GM21381 (cell line): Measurements from ENCODE around the gene JMJD7.

Source experiments
- ATAC-seq: cut with Tn5 transposase; IDR thresholded peaks from one replicate; pipeline ENCODE4 v1.9.1; 2021; ENCODE audit warnings: mild to moderate bottlenecking, moderate library complexity; ENCODE audit not compliant: unreplicated experiment

JMJD7 gene

DNA sequence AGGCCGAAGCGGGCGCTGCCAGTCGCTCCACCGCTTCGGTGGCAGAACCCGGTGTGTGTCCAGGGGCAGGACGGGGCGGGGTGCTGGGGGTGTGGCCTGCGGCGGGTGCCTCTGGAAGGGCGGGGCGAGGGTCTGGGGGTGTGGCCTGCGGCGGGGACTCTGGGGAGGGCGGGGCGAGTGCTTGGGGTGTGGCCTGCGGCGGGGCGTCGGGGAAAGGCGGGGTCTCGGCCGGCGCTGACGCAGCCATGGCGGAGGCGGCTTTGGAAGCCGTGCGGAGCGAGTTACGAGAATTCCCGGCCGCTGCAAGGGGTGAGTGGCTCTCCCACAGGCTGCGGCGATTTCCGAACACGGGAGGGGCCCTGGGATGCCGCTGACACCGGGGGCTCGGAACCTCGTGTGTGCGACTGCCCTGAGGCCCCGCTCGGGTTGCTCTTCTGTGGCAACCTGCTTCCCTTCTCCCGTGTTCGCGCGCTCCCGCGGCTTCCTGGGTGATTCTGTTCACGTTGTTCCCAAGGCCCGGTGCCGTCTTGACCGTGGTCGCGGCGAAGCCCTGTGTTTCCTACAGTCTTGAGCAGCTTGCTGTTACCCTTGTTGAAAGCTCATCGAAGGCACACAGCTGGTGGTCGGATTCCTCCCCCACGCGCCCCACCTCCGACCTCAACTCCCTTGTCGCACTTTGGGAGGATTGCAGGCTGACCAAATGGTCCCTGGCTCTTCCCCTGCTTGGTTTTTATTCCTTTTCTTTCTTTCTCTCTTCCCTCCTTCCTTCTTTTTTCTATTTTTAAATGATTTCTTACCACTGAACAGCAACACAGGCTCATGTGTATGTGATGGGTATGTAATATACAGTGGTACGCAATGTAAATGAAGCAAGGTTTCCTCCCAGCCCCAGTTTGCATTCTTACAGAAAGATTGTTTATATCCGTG, at the start of gene JMJD7:
JMJD7 (plus strand) TSS at position 213 of the 927 bp plus-strand sequence; CDS start at position 246, 33 bp downstream.
- ATAC-seq: peak; percentile 67

- no peak for ATAC-seq
Observed at GRCh38 chr15:41778521-41778920, 49.4 kb upstream of the JMJD7 start.

GRCh38 chr15:41779662-41780157, 48.2 kb upstream of the JMJD7 start:
- ATAC-seq: no peak

- no peak for ATAC-seq
Observed at GRCh38 chr15:41780266-41780665, 47.6 kb upstream of the JMJD7 start.

- ATAC-seq: no peak
Observed at GRCh38 chr15:41780727-41781126, 47.2 kb upstream of the JMJD7 start.

DNA sequence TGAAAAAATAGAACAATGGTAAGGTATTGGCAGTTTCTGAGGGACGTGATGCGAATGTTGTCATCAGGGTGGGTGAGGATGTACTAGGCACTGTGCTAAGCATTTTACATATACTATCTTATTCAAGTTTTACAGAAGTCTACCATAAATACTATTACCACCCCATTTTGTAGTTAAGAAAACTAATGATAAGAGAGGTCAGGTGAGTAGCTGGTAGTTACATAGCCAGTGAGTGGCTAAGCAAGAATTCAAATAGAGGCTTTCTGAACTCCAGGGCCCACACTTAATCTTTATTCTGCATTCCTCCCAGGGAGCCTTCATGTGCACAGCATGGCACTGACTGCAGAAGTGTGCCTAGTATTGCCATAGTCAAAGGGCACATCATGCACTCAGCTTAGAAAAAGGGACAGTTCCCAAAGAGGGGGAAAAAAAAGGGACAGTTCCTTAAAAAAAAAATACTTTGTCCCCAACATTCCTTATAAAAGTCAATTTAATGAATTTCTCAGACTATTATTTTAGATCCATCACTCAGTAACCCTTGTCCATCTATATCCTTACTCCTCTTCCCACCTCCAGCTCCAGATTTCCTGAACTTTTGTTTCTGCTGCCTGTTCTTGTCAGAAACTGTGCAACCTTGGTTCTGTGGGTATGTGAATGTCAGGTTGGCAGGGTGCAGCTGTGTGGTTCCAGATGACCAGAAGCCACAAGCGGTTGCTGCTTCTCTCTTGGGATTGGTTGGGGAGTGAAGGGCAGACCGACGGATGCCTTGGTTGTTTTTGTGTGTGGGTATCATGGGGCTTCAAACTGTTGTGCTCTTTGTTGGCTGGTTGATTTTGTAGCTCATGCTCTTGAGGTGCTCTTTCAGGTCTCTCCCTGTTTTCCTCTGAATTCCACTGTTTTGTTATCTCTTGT, 45.3 kb upstream of the JMJD7 start:
- no peak for ATAC-seq

- ATAC-seq: no peak
Observed at GRCh38 chr15:41783296-41783695, 44.6 kb upstream of the JMJD7 start.

- ATAC-seq: no peak
Observed at GRCh38 chr15:41788262-41788661, 39.6 kb upstream of the JMJD7 start.

GRCh38 chr15:41789236-41789635, 38.7 kb upstream of the JMJD7 start:
- ATAC-seq: no peak

GRCh38 chr15:41789662-41790061, 38.2 kb upstream of the JMJD7 start:
- no peak for ATAC-seq

DNA sequence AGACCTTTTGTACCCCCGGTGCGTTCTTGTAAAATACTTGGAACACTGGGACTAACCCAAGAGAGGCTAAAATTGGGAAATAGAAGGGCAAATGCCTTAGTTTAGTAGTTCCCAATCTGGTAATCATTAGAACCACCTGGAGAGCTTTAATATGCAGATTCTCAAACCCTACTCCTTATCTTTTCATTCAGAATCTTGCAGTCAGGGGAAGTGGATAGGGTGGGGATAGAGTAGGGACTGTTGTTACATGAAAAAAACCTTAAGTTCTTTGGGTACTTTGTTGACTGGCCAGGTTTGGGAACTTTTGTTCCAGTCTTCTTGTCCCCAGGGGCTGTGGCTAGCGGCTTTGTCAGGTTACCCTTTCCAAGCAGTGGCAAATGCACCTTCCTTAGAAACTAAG, 37.7 kb upstream of the JMJD7 start:
- no peak for ATAC-seq

- no peak for ATAC-seq
Observed at GRCh38 chr15:41790756-41791546, 36.9 kb upstream of the JMJD7 start.

- no peak for ATAC-seq
Observed at GRCh38 chr15:41791547-41791937, 36.4 kb upstream of the JMJD7 start.

GRCh38 chr15:41792000-41792637, 35.8 kb upstream of the JMJD7 start:
- no peak for ATAC-seq

DNA sequence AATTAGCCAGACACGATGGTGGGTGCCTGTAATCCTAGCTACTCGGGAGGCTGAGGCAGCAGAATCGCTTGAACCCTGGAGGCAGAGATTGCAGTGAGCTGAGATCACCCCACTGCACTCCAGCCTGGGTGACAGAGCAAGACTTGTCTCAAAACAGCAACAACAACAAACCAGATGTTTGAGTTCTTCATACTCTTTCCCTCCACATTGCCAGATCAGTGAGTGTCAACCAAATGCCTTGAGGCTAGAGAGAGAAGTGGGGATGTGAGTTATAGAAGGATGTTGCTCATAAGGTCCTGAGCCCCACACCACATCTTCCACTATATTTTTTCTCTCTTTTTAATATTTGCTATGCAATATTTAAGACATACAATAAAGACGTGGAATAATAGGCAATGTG, 33.8 kb upstream of the JMJD7 start:
- ATAC-seq: no peak

GRCh38 chr15:41795996-41796856, 31.7 kb upstream of the JMJD7 start:
- no peak for ATAC-seq

DNA sequence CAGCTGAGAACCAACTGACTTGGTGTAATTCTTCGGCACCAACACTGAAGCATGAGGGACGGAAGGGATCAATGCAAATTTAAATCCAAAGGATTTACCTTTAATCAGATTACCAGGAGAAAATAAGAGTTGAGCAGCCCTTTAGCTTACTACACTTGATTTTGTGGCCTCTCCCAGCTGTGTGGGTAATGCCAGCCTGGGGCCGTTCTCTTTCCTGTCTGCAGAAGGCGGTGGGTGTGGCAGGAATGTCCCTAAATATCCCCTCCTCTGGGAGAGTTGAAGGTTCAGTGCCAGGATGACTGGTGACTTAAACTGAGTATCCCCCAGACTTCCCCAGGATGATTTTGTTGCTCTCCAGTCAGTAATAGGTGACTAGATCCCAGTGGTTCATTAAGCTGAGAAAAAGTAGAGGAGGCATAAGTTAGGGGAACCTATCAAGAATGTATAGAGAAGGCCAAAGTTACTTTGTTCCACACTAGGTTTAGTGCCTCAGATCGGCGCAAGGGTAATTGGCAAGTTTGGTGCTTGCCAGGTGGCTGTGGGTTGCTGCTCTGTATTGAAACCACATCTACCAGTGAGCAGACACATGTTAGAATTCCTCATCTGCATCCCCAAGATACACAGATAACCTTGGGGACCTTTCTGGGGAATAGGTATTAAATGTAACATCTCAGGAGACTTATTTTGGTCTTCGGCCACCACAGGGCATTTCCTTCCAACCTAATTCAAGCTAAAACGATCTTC, 30.5 kb upstream of the JMJD7 start:
- no peak for ATAC-seq
